IPS DF 4.7 (cell line): Measurements from ENCODE around the gene UBE2E2.

Source experiments
- DNase-seq: peaks from one replicate; pipeline ENCODE4 v3.0.0-alpha.2; 2013; ENCODE audit warnings: low spot score; ENCODE audit errors: extremely low read depth

The UBE2E2 gene

DNA sequence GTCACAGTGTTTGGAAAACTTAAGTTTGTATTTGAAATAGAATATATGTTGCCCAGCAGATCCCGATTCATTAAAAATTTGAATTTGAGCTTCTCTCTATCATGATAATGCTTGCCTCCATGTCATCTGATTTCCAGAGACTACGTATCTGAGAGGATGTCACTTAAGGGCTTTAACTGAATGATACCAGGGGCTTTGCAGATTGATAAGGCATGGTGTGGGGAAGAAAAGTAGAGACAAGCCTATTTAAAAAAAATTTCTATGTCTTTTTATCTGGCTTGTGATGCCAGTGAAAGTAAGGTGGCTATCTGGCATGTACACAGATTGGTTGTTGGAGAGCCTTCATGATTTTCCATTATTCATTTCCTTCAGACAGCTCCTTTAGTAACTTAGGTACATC is 72.7 kb downstream of the UBE2E2 start:
- DNase-seq = no peak

DNA sequence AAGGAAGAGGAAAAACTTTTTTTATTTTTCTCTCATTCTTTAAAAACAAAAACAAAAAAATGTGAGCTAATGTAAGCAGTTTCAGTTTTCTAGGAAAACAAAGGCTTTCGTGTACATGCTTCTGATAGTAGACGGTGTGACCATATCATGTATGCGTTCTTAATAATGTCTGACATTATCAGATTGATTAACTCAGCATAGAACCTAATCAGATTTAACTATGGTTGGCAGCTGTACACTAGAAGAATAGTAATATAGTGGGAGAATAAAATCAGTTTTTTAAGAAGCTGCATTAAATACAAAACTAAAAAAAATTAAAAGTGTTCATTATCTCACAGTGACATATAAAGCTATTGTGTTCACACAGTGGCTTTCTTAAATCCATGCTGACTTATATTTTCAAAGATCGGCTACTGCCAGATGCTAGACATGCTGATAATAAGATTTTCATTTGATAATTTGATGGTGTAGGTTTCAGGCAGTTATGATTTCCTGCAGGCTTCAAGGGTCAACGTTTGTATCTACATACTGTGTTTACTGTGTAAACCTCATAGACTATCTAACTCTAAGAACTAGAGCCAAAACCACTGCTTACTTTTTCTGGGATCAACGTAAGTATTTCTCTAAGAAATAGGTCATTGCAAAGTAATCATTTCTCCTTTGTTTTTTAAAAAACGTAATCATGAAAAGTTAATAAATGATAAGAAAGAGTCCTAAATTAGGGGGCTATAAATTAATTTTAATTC is 74.0 kb downstream of the UBE2E2 start:
- no peak for DNase-seq

GRCh38 chr3:23277688-23278087 is 74.6 kb downstream of the UBE2E2 start:
- no peak for DNase-seq

GRCh38 chr3:23283625-23284024 is 80.5 kb downstream of the UBE2E2 start:
- no peak for DNase-seq

DNA sequence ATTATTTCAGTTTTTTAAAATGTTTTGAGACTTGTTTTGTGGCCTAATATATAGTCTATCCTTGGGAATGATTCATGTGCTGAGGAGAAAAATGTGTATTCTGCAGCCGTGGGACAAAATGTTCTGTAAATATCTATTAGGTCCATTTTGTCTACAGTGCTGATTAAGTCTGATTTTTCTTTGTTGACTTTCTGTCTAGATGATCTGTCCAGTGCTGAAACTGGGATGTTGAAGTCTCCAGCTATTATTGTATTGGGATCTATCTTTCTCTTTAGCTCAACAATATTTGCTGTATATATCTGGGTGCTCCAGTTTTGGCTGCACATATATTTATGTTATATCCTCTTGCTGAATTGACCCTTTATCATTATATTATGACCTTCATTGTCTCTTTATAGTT is 85.2 kb downstream of the UBE2E2 start:
- DNase-seq = no peak

- no peak for DNase-seq
Observed at GRCh38 chr3:23288715-23289114, 85.6 kb downstream of the UBE2E2 start.

DNA sequence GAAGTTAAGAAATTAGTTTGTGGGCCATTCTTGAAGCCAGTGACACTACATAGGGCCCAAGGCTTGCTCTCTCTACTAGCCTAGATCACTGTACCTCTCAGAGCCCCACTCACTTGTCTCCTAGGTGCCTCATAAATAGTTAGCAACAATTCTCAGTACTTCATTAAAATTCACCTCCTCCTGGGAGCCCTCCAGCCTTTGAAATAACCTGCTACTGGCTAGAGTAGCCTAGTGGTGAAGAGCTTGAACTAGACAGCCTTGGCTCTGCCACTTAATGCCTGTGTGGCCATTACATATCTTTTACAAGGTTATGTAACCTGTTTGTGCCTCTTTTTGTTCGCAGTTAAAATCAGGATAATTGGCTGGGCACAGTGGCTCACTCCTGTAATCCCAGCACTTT is 89.3 kb downstream of the UBE2E2 start:
- DNase-seq = no peak

DNA sequence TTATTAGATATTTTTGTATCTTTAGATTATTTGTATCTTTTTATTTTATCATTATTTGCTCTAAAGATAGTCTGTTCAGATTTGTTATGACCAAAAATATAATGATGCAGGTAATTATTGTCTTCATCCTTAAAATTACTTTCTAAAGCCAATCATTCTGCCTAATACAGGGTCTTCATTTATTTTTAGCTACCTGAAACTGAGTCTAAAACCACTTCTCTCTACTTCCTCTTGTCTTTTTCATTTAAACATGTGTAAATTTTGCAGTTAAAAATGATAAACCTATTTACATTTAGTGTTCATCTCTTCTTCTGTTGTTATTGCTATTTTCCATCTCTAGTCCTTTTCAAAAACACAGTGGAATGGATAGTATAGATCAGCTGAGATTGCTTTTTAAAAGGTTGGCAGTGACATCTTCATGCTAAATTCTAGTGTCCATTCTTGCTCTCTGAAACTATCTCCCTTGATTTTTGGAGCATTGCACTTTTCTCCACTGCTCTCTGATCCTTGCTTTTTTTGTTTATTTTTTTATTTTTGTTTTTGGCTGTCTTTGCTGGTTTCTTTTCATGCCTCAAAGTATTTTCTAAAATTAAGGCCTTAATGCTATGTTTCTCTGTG is 91.8 kb downstream of the UBE2E2 start:
- DNase-seq = no peak

DNA sequence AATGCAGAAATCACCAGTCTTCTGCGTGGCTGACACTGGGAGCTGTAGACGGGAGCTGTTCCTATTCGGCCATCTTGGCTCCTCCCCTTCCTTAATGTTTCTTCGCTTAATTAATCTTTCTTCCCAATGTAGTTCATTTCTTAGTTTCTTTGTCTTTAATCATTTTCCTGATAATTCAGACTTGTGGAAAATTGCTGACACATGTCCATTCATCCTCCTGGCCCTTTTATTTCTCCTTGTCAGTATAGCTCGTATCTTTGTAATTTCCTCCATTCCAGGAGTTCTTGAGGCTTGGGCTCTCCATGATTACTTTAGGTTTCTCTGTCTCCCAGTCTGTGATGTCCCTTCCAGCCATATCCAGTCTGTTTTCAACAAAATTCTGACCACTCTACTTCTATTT is 98.7 kb downstream of the UBE2E2 start:
- no peak for DNase-seq

DNA sequence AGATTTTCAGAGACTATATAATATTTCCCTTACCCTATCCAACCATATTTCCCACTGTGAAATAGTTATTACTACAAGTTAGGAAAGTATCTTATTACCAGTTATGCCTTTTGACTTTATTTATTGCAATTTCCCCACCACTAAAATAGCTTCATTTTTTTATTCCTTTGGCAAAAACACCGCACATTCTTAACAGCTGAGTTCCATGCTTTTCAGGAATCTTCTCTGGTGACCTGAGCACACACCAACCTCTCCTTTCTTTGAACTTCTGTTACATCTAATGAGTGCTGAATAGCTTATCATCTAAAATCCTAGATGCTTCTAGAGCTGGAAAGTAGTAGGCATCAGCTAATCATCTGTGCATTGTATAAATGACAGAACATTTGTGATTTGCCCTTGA is 99.1 kb downstream of the UBE2E2 start:
- no peak for DNase-seq

DNA sequence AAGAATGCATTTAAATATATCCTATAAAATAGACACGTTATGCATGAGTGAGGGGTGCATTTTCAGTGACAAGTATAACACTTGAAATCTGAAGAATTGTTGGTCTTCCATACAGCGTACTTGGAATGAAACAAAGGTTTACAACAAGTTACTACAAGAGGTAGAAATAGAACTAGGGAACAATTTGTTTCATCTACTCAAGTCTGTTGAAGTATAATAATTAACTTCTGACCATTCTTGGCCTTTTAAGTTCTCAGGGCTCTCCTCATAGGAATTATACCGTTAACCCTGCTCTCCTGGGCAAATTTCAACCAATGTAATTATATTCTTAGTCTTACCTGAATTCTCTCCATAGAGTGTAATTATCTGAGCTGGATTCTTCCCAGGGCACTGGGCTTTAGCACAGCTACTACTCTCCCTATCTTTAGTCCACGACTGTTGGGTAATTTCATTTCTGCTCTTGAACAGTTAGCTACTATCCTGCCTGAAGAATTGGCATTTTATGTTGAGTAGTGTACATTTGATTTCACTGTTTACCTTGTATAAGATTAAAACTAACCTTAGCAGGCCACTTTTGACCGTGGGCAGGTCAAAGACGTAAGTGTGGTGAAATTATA is 100.6 kb downstream of the UBE2E2 start:
- no peak for DNase-seq

DNA sequence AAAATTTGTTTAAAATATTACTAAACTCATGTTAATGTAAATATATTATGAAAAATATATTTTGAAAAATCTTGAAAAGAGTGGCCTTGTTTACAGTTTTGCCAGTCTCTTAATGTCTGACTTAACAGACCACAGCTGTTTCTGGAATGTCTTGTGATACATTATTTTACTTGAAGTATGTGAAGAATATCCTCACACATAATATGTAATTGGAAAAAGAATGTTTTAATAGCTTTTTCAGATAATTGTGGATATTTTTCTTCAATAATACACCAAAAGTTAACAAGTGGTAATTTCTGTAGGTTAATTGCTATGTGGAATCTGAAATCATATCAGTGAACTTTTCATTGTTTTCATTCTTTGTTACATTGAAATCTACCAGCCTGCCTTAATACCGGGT is 101.3 kb downstream of the UBE2E2 start:
- no peak for DNase-seq

DNA sequence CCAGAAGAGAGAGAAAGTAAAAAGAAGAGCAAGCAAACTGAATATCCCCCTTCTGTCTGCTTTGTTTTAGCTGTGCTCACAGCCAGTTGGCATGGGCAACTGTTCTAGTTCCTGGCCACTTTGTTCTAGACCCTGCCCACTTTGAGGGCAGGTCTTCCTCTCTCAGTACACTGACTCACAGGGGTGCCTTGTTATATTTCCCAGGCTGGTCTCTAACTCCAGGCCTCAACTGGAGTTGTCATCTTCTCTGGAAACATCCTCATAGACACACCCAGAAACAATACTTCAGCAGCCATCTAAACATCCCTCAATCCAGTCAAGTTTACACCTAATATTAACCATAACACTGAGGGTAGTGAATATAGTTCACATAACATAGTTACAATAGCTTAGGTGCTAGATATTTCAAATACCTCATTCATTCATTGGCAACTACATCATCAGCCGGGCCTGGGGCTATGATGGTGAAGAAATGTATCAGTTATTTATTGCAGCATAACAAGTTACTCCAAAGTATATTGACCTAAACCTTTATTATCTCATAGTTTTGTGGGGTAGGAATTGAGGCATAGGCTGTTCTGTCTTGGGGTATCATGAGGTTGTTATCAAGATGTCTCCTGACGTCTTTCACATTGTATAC is 106.0 kb downstream of the UBE2E2 start:
- DNase-seq = no peak

DNA sequence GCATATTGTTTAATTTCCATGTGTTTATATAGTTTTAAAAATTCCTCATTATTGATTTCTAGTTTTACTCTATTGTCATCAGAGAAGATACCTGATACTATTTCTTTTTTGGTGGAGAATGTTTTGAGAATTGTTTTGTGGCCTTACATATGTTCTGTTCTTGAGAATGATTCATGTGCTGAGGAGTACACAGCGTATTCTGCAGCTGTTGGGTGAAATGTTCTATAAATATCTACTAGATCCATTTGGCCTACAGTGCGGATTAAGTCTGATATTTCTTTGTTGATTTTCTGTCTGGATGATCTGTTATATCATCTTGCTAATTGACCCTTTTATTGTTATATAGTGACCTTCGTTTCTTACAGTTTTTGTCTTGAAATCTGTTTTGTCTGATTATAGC is 109.7 kb downstream of the UBE2E2 start:
- DNase-seq = no peak

GRCh38 chr3:23314981-23315762 is 112.0 kb downstream of the UBE2E2 start:
- no peak for DNase-seq

- no peak for DNase-seq
Observed at GRCh38 chr3:23316924-23317323, 113.8 kb downstream of the UBE2E2 start.

DNA sequence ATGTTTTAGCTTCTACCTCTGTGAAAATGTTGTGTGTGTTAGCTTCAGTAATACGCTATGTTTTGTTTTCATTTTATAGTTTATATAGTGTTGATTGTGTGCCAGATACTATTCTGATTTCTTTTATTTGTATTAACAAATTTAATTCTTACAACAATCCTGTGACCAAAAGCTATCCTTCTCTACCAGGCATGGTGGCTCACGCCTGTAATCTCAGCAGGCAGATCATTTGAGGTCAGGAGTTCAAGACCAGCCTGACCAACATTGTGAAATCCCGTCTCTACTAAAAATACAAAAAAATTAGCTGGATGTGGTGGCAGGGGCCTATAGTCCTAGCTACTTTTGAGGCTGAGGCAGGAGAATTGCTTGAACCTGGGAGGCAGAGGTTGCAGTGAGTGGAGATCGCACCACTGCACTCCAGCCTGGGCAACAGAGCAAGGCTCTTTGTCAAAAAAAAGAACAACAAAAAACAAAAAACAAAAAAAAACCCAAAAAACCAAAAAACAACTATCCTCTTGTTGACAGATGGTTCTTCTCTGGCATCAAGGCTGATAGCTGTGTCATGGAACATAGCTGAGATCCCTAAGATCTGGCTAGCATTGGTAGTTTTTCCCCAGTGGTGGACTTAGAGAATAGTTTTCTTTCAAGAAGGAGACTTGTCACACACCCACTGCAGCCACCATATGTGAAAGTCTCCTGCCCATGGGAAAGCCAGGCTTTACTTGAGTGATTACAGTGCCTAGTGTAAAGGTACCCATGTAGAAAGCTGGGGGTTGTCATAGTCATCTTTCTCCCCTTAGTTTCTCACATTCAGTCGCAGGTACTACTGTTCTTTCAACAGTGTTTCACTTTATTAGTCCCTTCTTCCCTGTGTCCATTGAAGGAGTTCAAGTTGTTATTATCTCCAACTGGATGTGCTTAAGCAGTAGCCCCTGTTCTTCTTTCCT is 116.5 kb downstream of the UBE2E2 start:
- no peak for DNase-seq

GRCh38 chr3:23320586-23321570 is 117.8 kb downstream of the UBE2E2 start:
- DNase-seq = no peak

DNA sequence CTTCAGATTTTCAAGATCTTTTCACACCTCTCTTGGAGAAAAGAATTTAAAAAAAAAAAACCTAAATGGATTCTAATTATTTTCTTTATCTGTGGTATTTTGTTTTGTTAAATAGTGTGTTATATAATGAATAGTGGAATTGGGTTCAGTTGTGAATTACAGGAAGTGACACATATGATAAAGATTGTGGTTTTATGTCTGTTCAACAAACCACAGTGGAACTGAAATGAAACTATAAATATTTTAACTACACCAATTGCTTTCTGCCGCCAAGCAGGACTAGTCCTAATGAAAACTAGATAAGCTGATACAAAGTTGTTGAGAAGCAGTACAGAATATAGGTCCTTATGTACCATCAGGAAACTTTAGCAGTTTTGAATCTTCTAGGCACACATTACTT is 121.6 kb downstream of the UBE2E2 start:
- no peak for DNase-seq
